K562 (cell line): Measurements from ENCODE around the gene PHF20. TPM values are rescaled to one million over a fixed set of nuclear protein-coding genes. Genes with fewer than 3 reads are reported as not detected.

ENCODE experiments used
- CBX3 ChIP-seq, 2 experiments: IDR thresholded peaks; 1 replicate in 1 of 2; 2 replicates in 1 of 2; pipeline ENCODE4 v1.6.1; 2012; ENCODE audit warnings: inconsistent platforms in 2 of 2, low read length in 2 of 2, borderline replicate concordance in 1 of 2, control low read depth in 1 of 2
- CEBPG ChIP-seq, 3 experiments: fragments of 200-800 bp in 1 of 3; sonication (Bioruptor generic) in 1 of 3; sonication (generic) in 1 of 3; formaldehyde crosslinking in 1 of 3; IDR thresholded peaks in 2 of 3; conservative IDR thresholded peaks in 1 of 3; 2 replicates each; pipeline versions ENCODE4 v1.6.1 to v1.8.0; 2016 to 2022; ENCODE audit warnings: missing compliant biosample characterization in 2 of 3, missing genetic modification characterization in 2 of 3, mild to moderate bottlenecking in 1 of 3, missing genetic modification reagents in 1 of 3
- CHCHD3 ChIP-seq: fragments of 250-450 bp; sonication (Bioruptor Pico); IDR thresholded peaks from 2 replicates; pipeline ENCODE4 v2.1.2; 2022; ENCODE audit warnings: mild to moderate bottlenecking
- IFI16 ChIP-seq: fragments of 250-450 bp; sonication (Bioruptor Pico); IDR thresholded peaks from 2 replicates; pipeline ENCODE4 v2.1.2; 2022; ENCODE audit warnings: mild to moderate bottlenecking, inconsistent platforms
- MAFK ChIP-seq: IDR thresholded peaks from 2 replicates; pipeline ENCODE4 v1.6.1; 2011; ENCODE audit warnings: low read length, improper control_type of control experiment
- MXD1 ChIP-seq: fragments of 250-450 bp; sonication (Bioruptor Pico); IDR thresholded peaks from 2 replicates; pipeline ENCODE4 v1.8.0; 2021; ENCODE audit warnings: borderline replicate concordance, mild to moderate bottlenecking, moderate library complexity; ENCODE audit not compliant: poor library complexity, severe bottlenecking
- RBM39 ChIP-seq: fragments of 200-400 bp; formaldehyde crosslinking; optimal IDR thresholded peaks from 2 replicates; pipeline ENCODE3; 2018; ENCODE audit warnings: low read depth, low read length
- RNF2 ChIP-seq: sonication (generic); IDR thresholded peaks from 2 replicates; pipeline ENCODE4 v1.6.1; 2016
- SNIP1 ChIP-seq: fragments of 450-650 bp; IDR thresholded peaks from 2 replicates; pipeline ENCODE4 v1.7.1; 2017; ENCODE audit warnings: low read depth, mild to moderate bottlenecking
- TEAD2 ChIP-seq: fragments of 450-650 bp; IDR thresholded peaks from 2 replicates; pipeline ENCODE4 v1.6.1; 2016; ENCODE audit warnings: missing genetic modification characterization, control low read depth, missing compliant biosample characterization
- TOE1 ChIP-seq, 2 experiments: fragments of 450-650 bp in 1 of 2; sonication (generic) in 1 of 2; formaldehyde crosslinking in 1 of 2; IDR thresholded peaks; 2 replicates each; pipeline versions ENCODE4 v1.7.1 to v1.8.0; 2016 to 2022; ENCODE audit warnings: borderline replicate concordance in 2 of 2, mild to moderate bottlenecking in 2 of 2, antibody characterized with exemption in 1 of 2, inconsistent platforms in 1 of 2, low read depth in 1 of 2, missing genetic modification reagents in 1 of 2, moderate library complexity in 1 of 2
- ZBTB12 ChIP-seq: fragments of 250-450 bp; sonication (Bioruptor Pico); IDR thresholded peaks from 2 replicates; pipeline ENCODE4 v1.4.0; 2020
- ZNF280A ChIP-seq: fragments of 450-650 bp; IDR thresholded peaks from 2 replicates; pipeline ENCODE4 v1.6.1; 2018; ENCODE audit warnings: mild to moderate bottlenecking, low read depth; ENCODE audit not compliant: partially characterized antibody
- ZNF354B ChIP-seq: fragments of 250-450 bp; sonication (Bioruptor Pico); IDR thresholded peaks from 2 replicates; pipeline ENCODE4 v1.4.0; 2020
- polyA plus RNA-seq, 8 experiments: library from polyadenylated mRNA; depleted of rRNA in 4 of 8; stranded (reverse) in 5 of 8; unstranded in 3 of 8; fragments of >200 nt; fragmentation: Nextera tagmentation in 2 of 8; fragmentation: Illumina TruSeq in 1 of 8; extraction: Ambion mirVana in 2 of 8; extraction: Trizol in 1 of 8; gene quantifications; 2 replicates each; pipeline versions ENCODE4 v1.2.1 to v1.2.3, GENCODE V29; 2011 to 2014; ENCODE audit warnings: inconsistent platforms in 1 of 8, missing spikeins in 1 of 8
- total RNA-seq, 7 experiments: library from RNA; depleted of rRNA in 6 of 7; stranded (reverse); fragments of >200 nt in 6 of 7; fragmentation: Illumina TruSeq in 2 of 7; extraction: Trizol in 2 of 7; gene quantifications; 2 replicates each; pipeline versions ENCODE4 v1.2.1 to v1.2.3, GENCODE V29; 2011 to 2021; ENCODE audit warnings: low replicate concordance in 1 of 7
- TF ChIP-seq, protein P1 (sequence below): fragments of 200-400 bp; formaldehyde crosslinking; IDR thresholded peaks from 2 replicates; pipeline ENCODE4 v1.6.1; 2017; ENCODE audit warnings: mild to moderate bottlenecking, low read depth, low read length, moderate library complexity
- TF ChIP-seq, protein P2 (sequence below): sonication (generic); formaldehyde crosslinking; IDR thresholded peaks from 2 replicates; pipeline ENCODE4 v1.8.0; 2023; ENCODE audit warnings: mild to moderate bottlenecking, missing genetic modification reagents

The PHF20 gene
- total and polyA plus RNA-seq, 9 of the 15 experiments (the other 6 are each of a cell fraction or from before 2014, with no cell fraction given), result 49.9 to 196 (median 70.7) TPM

GRCh38 chr20:35741892-35742740 is 29.7 kb upstream of the PHF20 start, which contains the start of gene RBM39 (continued):
- TF ChIP-seq TEAD2 (tag) (no peak), RBM39 (no peak), TOE1 (IDR thresholded peaks at IDR 0.05; ENCODE audit: borderline replicate concordance) (no peak; the same call in 1 of the 2 replicates), TOE1 (CRISPR knock-in tag; IDR thresholded peaks at IDR 0.05; ENCODE audit: borderline replicate concordance, low read depth) (0 out of 2 replicates have a peak, but pooled peaks have one; percentile 8), ZNF280A (no peak), ZBTB12 (peak; percentile 72), CEBPG (CRISPR knock-in tag; IDR thresholded peaks at IDR 0.05) (peak; percentile 100), CEBPG (tag; conservative IDR thresholded peaks at IDR 0.05 in 1 of 2, IDR thresholded peaks at IDR 0.05 in 1 of 2) (peak; percentile 98 to 100), ZNF354B (CRISPR knock-in tag) (no peak), SNIP1 (no peak), MXD1 (CRISPR knock-in tag) (no peak), IFI16 (CRISPR knock-in tag) (no peak), CHCHD3 (CRISPR knock-in tag) (peak; percentile 88; the same call in 1 of the 2 replicates), RNF2 (peak; percentile 83), CBX3 (IDR thresholded peaks at IDR 0.05; ENCODE audit: borderline replicate concordance in 1 of 2, low read length in 2 of 2) (no peak; a peak in 1 of 3 replicates), MAFK (no peak)
- TF ChIP-seq, protein P1, sequence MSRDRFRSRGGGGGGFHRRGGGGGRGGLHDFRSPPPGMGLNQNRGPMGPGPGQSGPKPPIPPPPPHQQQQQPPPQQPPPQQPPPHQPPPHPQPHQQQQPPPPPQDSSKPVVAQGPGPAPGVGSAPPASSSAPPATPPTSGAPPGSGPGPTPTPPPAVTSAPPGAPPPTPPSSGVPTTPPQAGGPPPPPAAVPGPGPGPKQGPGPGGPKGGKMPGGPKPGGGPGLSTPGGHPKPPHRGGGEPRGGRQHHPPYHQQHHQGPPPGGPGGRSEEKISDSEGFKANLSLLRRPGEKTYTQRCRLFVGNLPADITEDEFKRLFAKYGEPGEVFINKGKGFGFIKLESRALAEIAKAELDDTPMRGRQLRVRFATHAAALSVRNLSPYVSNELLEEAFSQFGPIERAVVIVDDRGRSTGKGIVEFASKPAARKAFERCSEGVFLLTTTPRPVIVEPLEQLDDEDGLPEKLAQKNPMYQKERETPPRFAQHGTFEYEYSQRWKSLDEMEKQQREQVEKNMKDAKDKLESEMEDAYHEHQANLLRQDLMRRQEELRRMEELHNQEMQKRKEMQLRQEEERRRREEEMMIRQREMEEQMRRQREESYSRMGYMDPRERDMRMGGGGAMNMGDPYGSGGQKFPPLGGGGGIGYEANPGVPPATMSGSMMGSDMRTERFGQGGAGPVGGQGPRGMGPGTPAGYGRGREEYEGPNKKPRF, result no peak
- TF ChIP-seq, protein P2, sequence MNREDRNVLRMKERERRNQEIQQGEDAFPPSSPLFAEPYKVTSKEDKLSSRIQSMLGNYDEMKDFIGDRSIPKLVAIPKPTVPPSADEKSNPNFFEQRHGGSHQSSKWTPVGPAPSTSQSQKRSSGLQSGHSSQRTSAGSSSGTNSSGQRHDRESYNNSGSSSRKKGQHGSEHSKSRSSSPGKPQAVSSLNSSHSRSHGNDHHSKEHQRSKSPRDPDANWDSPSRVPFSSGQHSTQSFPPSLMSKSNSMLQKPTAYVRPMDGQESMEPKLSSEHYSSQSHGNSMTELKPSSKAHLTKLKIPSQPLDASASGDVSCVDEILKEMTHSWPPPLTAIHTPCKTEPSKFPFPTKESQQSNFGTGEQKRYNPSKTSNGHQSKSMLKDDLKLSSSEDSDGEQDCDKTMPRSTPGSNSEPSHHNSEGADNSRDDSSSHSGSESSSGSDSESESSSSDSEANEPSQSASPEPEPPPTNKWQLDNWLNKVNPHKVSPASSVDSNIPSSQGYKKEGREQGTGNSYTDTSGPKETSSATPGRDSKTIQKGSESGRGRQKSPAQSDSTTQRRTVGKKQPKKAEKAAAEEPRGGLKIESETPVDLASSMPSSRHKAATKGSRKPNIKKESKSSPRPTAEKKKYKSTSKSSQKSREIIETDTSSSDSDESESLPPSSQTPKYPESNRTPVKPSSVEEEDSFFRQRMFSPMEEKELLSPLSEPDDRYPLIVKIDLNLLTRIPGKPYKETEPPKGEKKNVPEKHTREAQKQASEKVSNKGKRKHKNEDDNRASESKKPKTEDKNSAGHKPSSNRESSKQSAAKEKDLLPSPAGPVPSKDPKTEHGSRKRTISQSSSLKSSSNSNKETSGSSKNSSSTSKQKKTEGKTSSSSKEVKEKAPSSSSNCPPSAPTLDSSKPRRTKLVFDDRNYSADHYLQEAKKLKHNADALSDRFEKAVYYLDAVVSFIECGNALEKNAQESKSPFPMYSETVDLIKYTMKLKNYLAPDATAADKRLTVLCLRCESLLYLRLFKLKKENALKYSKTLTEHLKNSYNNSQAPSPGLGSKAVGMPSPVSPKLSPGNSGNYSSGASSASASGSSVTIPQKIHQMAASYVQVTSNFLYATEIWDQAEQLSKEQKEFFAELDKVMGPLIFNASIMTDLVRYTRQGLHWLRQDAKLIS (CRISPR knock-in tag), result no peak; the same call in none of the 2 replicates
